IPS-18a (cell line): ENCODE data around the gene ARMH3.
"Not testable (repeated sequence)": the region's sequence is repeated elsewhere in the genome, so short reads cannot be mapped to it uniquely, and the experiment has no call there.

Experiments
- H3K27ac ChIP-seq: one replicate; pipeline ENCODE4 v1.5.1; 2013; ENCODE audit warnings: low read length
- H3K27me3 ChIP-seq: one replicate; pipeline ENCODE4 v1.6.1; 2013; ENCODE audit warnings: mild to moderate bottlenecking, low read length; ENCODE audit not compliant: control insufficient read depth, insufficient read depth
- H3K36me3 ChIP-seq: one replicate; pipeline ENCODE4 v1.6.1; 2013; ENCODE audit warnings: low read depth, low read length; ENCODE audit not compliant: control insufficient read depth
- H3K4me1 ChIP-seq: one replicate; pipeline ENCODE4 v1.6.1; 2013; ENCODE audit warnings: low read depth, low read length; ENCODE audit not compliant: control insufficient read depth
- H3K4me3 ChIP-seq: one replicate; pipeline ENCODE4 v1.5.1; 2013; ENCODE audit warnings: low read length
- H3K9ac ChIP-seq: one replicate; pipeline ENCODE4 v1.6.1; 2013; ENCODE audit warnings: mild to moderate bottlenecking, low read length, moderate library complexity
- H3K9me3 ChIP-seq: one replicate; pipeline ENCODE4 v1.6.1; 2013; ENCODE audit warnings: low read depth, low read length; ENCODE audit not compliant: control insufficient read depth

ARMH3 gene

GRCh38 chr10:102067091-102067916 is 11.3 kb upstream of the ARMH3 start:
- Histone ChIP-seq H3K9ac (no peak overlapping the region), H3K4me3 (no peak overlapping the region), H3K27ac (no peak overlapping the region)

GRCh38 chr10:102066399-102067088 is 10.6 kb upstream of the ARMH3 start:
- H3K36me3 ChIP-seq = no peaks in the 10 kb centered on the region
- H3K4me1 ChIP-seq = no peaks in the 10 kb centered on the region
- H3K4me3 ChIP-seq = no peak overlapping the region
- peaks cover 17% of the 10 kb centered on the region for H3K27me3 ChIP-seq
- H3K9ac ChIP-seq = no peak overlapping the region
- H3K9me3 ChIP-seq = no peaks in the 10 kb centered on the region
- H3K27ac ChIP-seq = no peak overlapping the region

More at GRCh38 chr10:102067091-102067916, 11.3 kb upstream of the ARMH3 start:
- Histone ChIP-seq H3K36me3 (no peaks in the 10 kb centered on the region), H3K4me1 (no peaks in the 10 kb centered on the region), H3K9me3 (no peaks in the 10 kb centered on the region), H3K27me3 (peaks cover 17% of the 10 kb centered on the region)

- H3K4me3 ChIP-seq = peak overlapping the region; percentile 78
- H3K27ac ChIP-seq = no peak overlapping the region
- H3K4me1 ChIP-seq = no peaks in the 10 kb centered on the region
- peak overlapping the region; percentile 62 for H3K9ac ChIP-seq
- H3K27me3 ChIP-seq = peaks cover 17% of the 10 kb centered on the region
- no peaks in the 10 kb centered on the region for H3K36me3 ChIP-seq
- no peaks in the 10 kb centered on the region for H3K9me3 ChIP-seq
Observed at GRCh38 chr10:102065561-102066398, 9.8 kb upstream of the ARMH3 start.

- Histone ChIP-seq H3K36me3 (no peaks in the 10 kb centered on the region), H3K27ac (no peak within 1 kb of the TSS), H3K27me3 (peaks cover 17% of the 10 kb centered on the region), H3K9ac (peak within 1 kb of the TSS; percentile 62), H3K9me3 (no peaks in the 10 kb centered on the region), H3K4me3 (peak within 1 kb of the TSS; percentile 78), H3K4me1 (no peaks in the 10 kb centered on the region)
Observed at GRCh38 chr10:102064868-102065560, 9.0 kb upstream of the ARMH3 start, which contains the start of gene HPS6. Gene HPS6, plus strand, starts transcription at chr10:102065349. Its CDS starts 126 bp downstream, at chr10:102065475.

- Histone ChIP-seq H3K4me1 (no peaks in the 10 kb centered on the region), H3K27ac (no peak overlapping the region), H3K36me3 (no peaks in the 10 kb centered on the region), H3K4me3 (peak overlapping the region; percentile 78), H3K27me3 (peaks cover 17% of the 10 kb centered on the region), H3K9ac (peak overlapping the region; percentile 62), H3K9me3 (no peaks in the 10 kb centered on the region)
Observed at GRCh38 chr10:102064503-102064867, 8.5 kb upstream of the ARMH3 start.

- no peaks in the 10 kb centered on the region for H3K4me1 ChIP-seq
- no peaks in the 10 kb centered on the region for H3K9me3 ChIP-seq
- no peak overlapping the region for H3K27ac ChIP-seq
- H3K27me3 ChIP-seq = peaks cover 17% of the 10 kb centered on the region
- no peak overlapping the region for H3K9ac ChIP-seq
- no peaks in the 10 kb centered on the region for H3K36me3 ChIP-seq
- no peak overlapping the region for H3K4me3 ChIP-seq
Observed at GRCh38 chr10:102059987-102060386, 4.0 kb upstream of the ARMH3 start.

GRCh38 chr10:102054881-102055646 is 909 bp downstream of the ARMH3 start:
- H3K27ac ChIP-seq, H3K36me3 ChIP-seq, H3K27me3 ChIP-seq, H3K9me3 ChIP-seq, H3K4me1 ChIP-seq: not testable (repeated sequence)
- Histone ChIP-seq H3K4me3 (peak overlapping the region; percentile 98), H3K9ac (peak overlapping the region; percentile 80)

GRCh38 chr10:102046095-102046494 is 9.9 kb downstream of the ARMH3 start:
- Histone ChIP-seq H3K9me3 (no peaks in the 10 kb centered on the region), H3K4me1 (no peaks in the 10 kb centered on the region), H3K36me3 (no peaks in the 10 kb centered on the region), H3K9ac (no peak overlapping the region), H3K27ac (no peak overlapping the region), H3K4me3 (no peak overlapping the region), H3K27me3 (no peaks in the 10 kb centered on the region)

GRCh38 chr10:102045292-102045691 is 10.7 kb downstream of the ARMH3 start:
- no peak overlapping the region for H3K4me3 ChIP-seq
- H3K4me1 ChIP-seq = no peaks in the 10 kb centered on the region
- no peaks in the 10 kb centered on the region for H3K36me3 ChIP-seq
- H3K9me3 ChIP-seq = no peaks in the 10 kb centered on the region
- H3K27me3 ChIP-seq = no peaks in the 10 kb centered on the region
- no peak overlapping the region for H3K27ac ChIP-seq
- H3K9ac ChIP-seq = no peak overlapping the region

GRCh38 chr10:102040305-102041050 is 15.5 kb downstream of the ARMH3 start:
- Histone ChIP-seq H3K4me3 (no peak overlapping the region), H3K9me3 (no peaks in the 10 kb centered on the region)

More at GRCh38 chr10:102040305-102041050, 15.5 kb downstream of the ARMH3 start:
- Histone ChIP-seq H3K4me1 (no peaks in the 10 kb centered on the region), H3K27ac (no peak overlapping the region), H3K27me3 (no peaks in the 10 kb centered on the region), H3K9ac (no peak overlapping the region), H3K36me3 (no peaks in the 10 kb centered on the region)
